ENCODE data around the gene PAPLN. TPM values are rescaled to one million over a fixed set of nuclear protein-coding genes. Genes with fewer than 3 reads are reported as not detected.

The PAPLN gene
- total RNA-seq, 2 donors from 2014 or later = 9.6 to 13.5 TPM

DNA sequence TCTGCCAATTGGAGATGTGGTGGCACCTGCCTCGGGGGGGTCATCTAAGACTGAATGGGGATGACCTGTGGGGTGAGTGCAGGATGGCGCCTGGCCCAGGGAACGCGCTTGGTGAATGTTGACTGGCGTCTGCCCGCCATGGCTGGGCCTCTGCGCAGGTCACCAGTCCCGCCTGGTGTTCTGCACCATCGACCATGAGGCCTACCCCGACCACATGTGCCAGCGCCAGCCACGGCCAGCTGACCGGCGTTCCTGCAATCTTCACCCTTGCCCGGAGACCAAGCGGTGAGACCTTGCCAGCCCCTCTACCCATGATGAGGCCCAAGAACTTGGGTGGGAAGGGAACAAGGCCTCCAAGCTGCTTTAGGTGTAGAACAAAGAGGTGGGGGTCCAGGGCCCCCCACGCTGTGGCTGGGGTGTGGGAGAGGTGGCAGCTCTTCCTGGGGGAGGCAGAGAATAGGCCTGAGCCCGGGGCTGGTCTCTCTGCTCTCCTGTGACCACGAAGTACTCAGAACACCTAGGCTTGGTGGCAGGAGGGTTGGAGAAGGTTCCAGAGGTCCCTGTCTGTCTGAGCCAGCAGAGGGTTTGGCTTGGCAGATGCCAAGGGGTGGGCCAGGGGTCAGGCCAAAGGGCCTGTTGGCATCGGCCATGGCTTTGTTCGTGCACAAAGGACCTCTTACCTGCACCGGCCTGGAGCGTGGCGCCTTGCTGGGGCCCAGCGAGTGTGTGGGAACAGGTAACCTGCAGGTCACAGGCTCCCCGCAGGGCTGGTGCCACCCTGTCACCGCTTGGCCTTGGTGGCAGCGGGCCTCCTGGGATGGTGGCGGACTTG lies 15.4 kb downstream of the PAPLN start:
- Histone ChIP-seq H3K27me3 (no peaks in the 10 kb centered on the region), H3K36me3 (replicated peaks in 1 of 2; ENCODE audit: insufficient read depth in 1 of 2, low read depth in 2 of 2) (no peaks in the 10 kb centered on the region), H3K4me1 (no peaks in the 10 kb centered on the region), H3K9me3 (no peaks in the 10 kb centered on the region), H3K27ac (no peak overlapping the region), H3K4me3 (no peak overlapping the region)
- WGBS, 2 donors = 80 to 84% methylated on average over 15 to 28 of the region's 29 CpGs
- intact Hi-C loops (cut with DNase I) = no loop called here
- DNase-seq (no peak), ATAC-seq (no peak)
- TF ChIP-seq POLR2A (IDR thresholded peaks at IDR 0.05) (no peak), CTCF (IDR thresholded peaks at IDR 0.05) (no peak)

- intact Hi-C loops (cut with DNase I) = no loop called here
- WGBS, 2 donors = 85 to 91% methylated on average over 10 of the region's 10 CpGs
- DNase-seq (no peak), ATAC-seq (no peak)
- no peaks in the 10 kb centered on the region for H3K9me3 ChIP-seq
- TF ChIP-seq POLR2A (IDR thresholded peaks at IDR 0.05) (no peak), CTCF (IDR thresholded peaks at IDR 0.05) (no peak)
- H3K4me1 ChIP-seq = no peaks in the 10 kb centered on the region
- H3K36me3 ChIP-seq (replicated peaks in 1 of 2; ENCODE audit: insufficient read depth in 1 of 2, low read depth in 2 of 2) = no peaks in the 10 kb centered on the region
- H3K27me3 ChIP-seq = no peaks in the 10 kb centered on the region
- no peak overlapping the region for H3K27ac ChIP-seq
- H3K4me3 ChIP-seq = no peak overlapping the region
Observed at GRCh38 chr14:73253323-73253610, 16.0 kb downstream of the PAPLN start.

DNA sequence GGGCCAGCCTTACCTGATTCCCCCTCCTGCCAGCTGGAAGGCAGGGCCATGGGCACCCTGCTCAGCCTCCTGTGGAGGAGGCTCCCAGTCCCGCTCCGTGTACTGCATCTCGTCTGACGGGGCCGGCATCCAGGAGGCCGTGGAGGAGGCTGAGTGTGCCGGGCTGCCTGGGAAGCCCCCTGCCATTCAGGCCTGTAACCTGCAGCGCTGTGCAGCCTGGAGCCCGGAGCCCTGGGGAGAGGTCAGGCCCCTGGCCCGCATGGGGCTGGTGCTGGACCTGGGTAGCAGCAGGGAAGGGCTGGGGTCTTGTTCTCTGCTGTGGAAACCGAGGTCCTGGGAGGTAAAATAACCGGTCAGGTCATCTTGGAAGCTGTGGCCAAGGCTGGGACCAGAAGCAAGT lies 16.4 kb downstream of the PAPLN start:
- 84 to 87% methylated on average over 7 to 12 of the region's 12 CpGs for WGBS, 2 donors
- ATAC-seq = no peak
- intact Hi-C loops (cut with DNase I) = no loop called here
- no peak for TF ChIP-seq CTCF (IDR thresholded peaks at IDR 0.05)
- TF ChIP-seq POLR2A (IDR thresholded peaks at IDR 0.05) = no peak
- Histone ChIP-seq H3K36me3 (replicated peaks in 1 of 2; ENCODE audit: insufficient read depth in 1 of 2, low read depth in 2 of 2) (no peaks in the 10 kb centered on the region), H3K27ac (no peak overlapping the region), H3K9me3 (no peaks in the 10 kb centered on the region), H3K27me3 (no peaks in the 10 kb centered on the region), H3K4me1 (no peaks in the 10 kb centered on the region), H3K4me3 (no peak overlapping the region)
- DNase-seq = no peak

GRCh38 chr14:73254247-73255004 lies 17.1 kb downstream of the PAPLN start:
- DNase-seq (no peak), ATAC-seq (no peak)
- Histone ChIP-seq H3K27ac (no peak overlapping the region), H3K4me1 (no peaks in the 10 kb centered on the region), H3K9me3 (no peaks in the 10 kb centered on the region), H3K4me3 (no peak overlapping the region), H3K36me3 (replicated peaks in 1 of 2; ENCODE audit: insufficient read depth in 1 of 2, low read depth in 2 of 2) (no peaks in the 10 kb centered on the region), H3K27me3 (no peaks in the 10 kb centered on the region)
- intact Hi-C loops (cut with DNase I) = no loop called here
- TF ChIP-seq CTCF (IDR thresholded peaks at IDR 0.05) (no peak), POLR2A (IDR thresholded peaks at IDR 0.05) (no peak)
- 76 to 83% methylated on average over 8 to 24 of the region's 28 CpGs for WGBS, 2 donors
